ENCODE results near the gene PTPRK. TPM values are rescaled to one million over a fixed set of nuclear protein-coding genes. Genes with fewer than 3 reads are reported as not detected.

The PTPRK gene
- total RNA-seq, 4 donors from 2014 or later: 88.0 to 187 (median 136) TPM

- intact Hi-C loops (cut with DNase I; ENCODE audit: low total_unique reads) (no loop called here), in situ Hi-C loops (cut with MboI; ENCODE audit: low pct_ligation_motif_present in 1 of 4, low pct_unique_long_range_greater_than_20kb in 1 of 4, low sequenced_read_pairs in 3 of 4) (no loop called here)
- H3K4me3 ChIP-seq: no peak overlapping the region
- H3K27ac ChIP-seq: no peak overlapping the region
- WGBS, 2 donors (ENCODE audit: low coverage in 1 of 2): 71 to 73% methylated on average over 2 of the region's 2 CpGs
- no peaks in the 10 kb centered on the region for H3K27me3 ChIP-seq
- no peak for TF ChIP-seq POLR2AphosphoS5 (IDR thresholded peaks at IDR 0.05)
- TF ChIP-seq POLR2A (IDR thresholded peaks at IDR 0.05): no peak
- TF ChIP-seq EP300 (IDR thresholded peaks at IDR 0.05; ENCODE audit: low read depth): no peak
- TF ChIP-seq CTCF (IDR thresholded peaks at IDR 0.05): no peak
- H3K36me3 ChIP-seq: no peaks in the 10 kb centered on the region
- DNase-seq: no peak
- no peaks in the 10 kb centered on the region for H3K9me3 ChIP-seq
- H3K4me1 ChIP-seq: peaks cover 0 to 13% (median 5%) of the 10 kb centered on the region in 4 donors
Observed at GRCh38 chr6:128456510-128457230, 63.7 kb downstream of the PTPRK start.

- WGBS, 2 donors (ENCODE audit: low coverage in 1 of 2): 83 to 93% methylated on average over 3 of the region's 3 CpGs
- TF ChIP-seq CTCF (IDR thresholded peaks at IDR 0.05) (no peak), POLR2AphosphoS5 (IDR thresholded peaks at IDR 0.05) (no peak), POLR2A (IDR thresholded peaks at IDR 0.05) (no peak), EP300 (IDR thresholded peaks at IDR 0.05; ENCODE audit: low read depth) (no peak)
Observed at GRCh38 chr6:128455959-128456358, 64.4 kb downstream of the PTPRK start.

GRCh38 chr6:128452713-128453112 is 67.7 kb downstream of the PTPRK start:
- peaks cover 0 to 13% (median 5%) of the 10 kb centered on the region in 4 donors for H3K4me1 ChIP-seq
- WGBS, 2 donors (ENCODE audit: low coverage in 1 of 2): 75 to 83% methylated on average over 2 of the region's 2 CpGs
- intact Hi-C loops (cut with DNase I; ENCODE audit: low total_unique reads) (no loop called here), in situ Hi-C loops (cut with MboI; ENCODE audit: low pct_ligation_motif_present in 1 of 4, low pct_unique_long_range_greater_than_20kb in 1 of 4, low sequenced_read_pairs in 3 of 4) (no loop called here)
- no peak overlapping the region for H3K4me3 ChIP-seq
- H3K27me3 ChIP-seq: no peaks in the 10 kb centered on the region
- no peaks in the 10 kb centered on the region for H3K9me3 ChIP-seq
- H3K36me3 ChIP-seq: no peaks in the 10 kb centered on the region
- no peak overlapping the region for H3K27ac ChIP-seq
- TF ChIP-seq EP300 (IDR thresholded peaks at IDR 0.05; ENCODE audit: low read depth) (no peak), POLR2AphosphoS5 (IDR thresholded peaks at IDR 0.05) (no peak), CTCF (IDR thresholded peaks at IDR 0.05) (no peak), POLR2A (IDR thresholded peaks at IDR 0.05) (no peak)
- no peak for DNase-seq

More at GRCh38 chr6:128455959-128456358, 64.4 kb downstream of the PTPRK start:
- Histone ChIP-seq H3K4me1 (peaks cover 0 to 13% (median 5%) of the 10 kb centered on the region in 4 donors), H3K27me3 (no peaks in the 10 kb centered on the region), H3K27ac (no peak overlapping the region), H3K4me3 (no peak overlapping the region), H3K9me3 (no peaks in the 10 kb centered on the region), H3K36me3 (no peaks in the 10 kb centered on the region)
- in situ Hi-C loops (cut with MboI; ENCODE audit: low pct_ligation_motif_present in 1 of 4, low pct_unique_long_range_greater_than_20kb in 1 of 4, low sequenced_read_pairs in 3 of 4): no loop called here
- no peak for DNase-seq
- intact Hi-C loops (cut with DNase I; ENCODE audit: low total_unique reads): no loop called here

- no peak for TF ChIP-seq POLR2AphosphoS5 (IDR thresholded peaks at IDR 0.05)
- no peak for DNase-seq
- Histone ChIP-seq H3K9me3 (no peaks in the 10 kb centered on the region), H3K27ac (no peak overlapping the region), H3K4me3 (no peak overlapping the region), H3K27me3 (no peaks in the 10 kb centered on the region), H3K4me1 (no peaks in the 10 kb centered on the region), H3K36me3 (no peaks in the 10 kb centered on the region)
- 85 to 94% methylated on average over 3 of the region's 3 CpGs for WGBS, 2 donors (ENCODE audit: low coverage in 1 of 2)
- intact Hi-C loops (cut with DNase I; ENCODE audit: low total_unique reads): no loop called here
- in situ Hi-C loops (cut with MboI; ENCODE audit: low pct_ligation_motif_present in 1 of 4, low pct_unique_long_range_greater_than_20kb in 1 of 4, low sequenced_read_pairs in 3 of 4): no loop called here
Observed at GRCh38 chr6:128446497-128446896, 73.9 kb downstream of the PTPRK start.

Measured in transverse colon (tissue), 4 donors.